Measurements from ENCODE around the gene CYP24A1. TPM values are rescaled to one million over a fixed set of nuclear protein-coding genes. Genes with fewer than 3 reads are reported as not detected.

CYP24A1 gene
- total RNA-seq, 1 donor from 2014 or later = not detected

DNA sequence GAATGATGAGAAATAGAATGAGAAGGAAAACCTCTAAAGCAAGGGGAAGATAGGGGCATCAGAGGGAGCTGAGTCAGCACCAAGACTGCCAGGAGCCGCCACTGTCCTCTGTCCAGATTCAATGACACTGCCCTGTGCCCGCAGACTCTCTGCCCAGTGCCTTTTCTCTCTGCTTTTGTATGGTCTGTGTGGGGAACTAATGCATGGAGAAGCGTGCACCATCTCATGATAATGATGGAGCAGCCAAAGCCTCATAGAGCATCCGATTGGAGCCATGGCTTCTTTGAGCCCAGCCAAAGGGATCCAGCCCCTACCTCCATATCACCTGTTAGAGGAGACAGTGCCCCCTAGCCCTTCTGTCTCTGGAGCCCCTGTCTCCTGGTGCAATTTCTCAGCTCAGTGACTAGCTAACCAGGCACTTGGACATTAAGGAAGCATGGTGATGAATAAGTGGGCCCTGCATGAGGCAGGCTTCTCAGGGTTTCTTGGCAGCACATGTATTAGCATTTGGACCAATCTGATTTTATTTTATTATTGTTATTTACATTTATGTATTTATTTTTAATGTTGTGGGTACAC lies 27.6 kb upstream of the CYP24A1 start:
- no peaks in the 10 kb centered on the region for H3K4me1 ChIP-seq
- H3K4me3 ChIP-seq = no peak overlapping the region
- intact Hi-C loops (cut with micrococcal nuclease) = no loop called here
- H3K27me3 ChIP-seq (ENCODE audit: low read depth) = no peaks in the 10 kb centered on the region
- no peaks in the 10 kb centered on the region for H3K9me3 ChIP-seq (replicated peaks)
- TF ChIP-seq, protein P1, sequence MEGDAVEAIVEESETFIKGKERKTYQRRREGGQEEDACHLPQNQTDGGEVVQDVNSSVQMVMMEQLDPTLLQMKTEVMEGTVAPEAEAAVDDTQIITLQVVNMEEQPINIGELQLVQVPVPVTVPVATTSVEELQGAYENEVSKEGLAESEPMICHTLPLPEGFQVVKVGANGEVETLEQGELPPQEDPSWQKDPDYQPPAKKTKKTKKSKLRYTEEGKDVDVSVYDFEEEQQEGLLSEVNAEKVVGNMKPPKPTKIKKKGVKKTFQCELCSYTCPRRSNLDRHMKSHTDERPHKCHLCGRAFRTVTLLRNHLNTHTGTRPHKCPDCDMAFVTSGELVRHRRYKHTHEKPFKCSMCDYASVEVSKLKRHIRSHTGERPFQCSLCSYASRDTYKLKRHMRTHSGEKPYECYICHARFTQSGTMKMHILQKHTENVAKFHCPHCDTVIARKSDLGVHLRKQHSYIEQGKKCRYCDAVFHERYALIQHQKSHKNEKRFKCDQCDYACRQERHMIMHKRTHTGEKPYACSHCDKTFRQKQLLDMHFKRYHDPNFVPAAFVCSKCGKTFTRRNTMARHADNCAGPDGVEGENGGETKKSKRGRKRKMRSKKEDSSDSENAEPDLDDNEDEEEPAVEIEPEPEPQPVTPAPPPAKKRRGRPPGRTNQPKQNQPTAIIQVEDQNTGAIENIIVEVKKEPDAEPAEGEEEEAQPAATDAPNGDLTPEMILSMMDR (IDR thresholded peaks at IDR 0.05; ENCODE audit: borderline replicate concordance) = no peak
- no peak overlapping the region for H3K27ac ChIP-seq (replicated peaks)
- no peaks in the 10 kb centered on the region for H3K36me3 ChIP-seq
- no peak for DNase-seq

DNA sequence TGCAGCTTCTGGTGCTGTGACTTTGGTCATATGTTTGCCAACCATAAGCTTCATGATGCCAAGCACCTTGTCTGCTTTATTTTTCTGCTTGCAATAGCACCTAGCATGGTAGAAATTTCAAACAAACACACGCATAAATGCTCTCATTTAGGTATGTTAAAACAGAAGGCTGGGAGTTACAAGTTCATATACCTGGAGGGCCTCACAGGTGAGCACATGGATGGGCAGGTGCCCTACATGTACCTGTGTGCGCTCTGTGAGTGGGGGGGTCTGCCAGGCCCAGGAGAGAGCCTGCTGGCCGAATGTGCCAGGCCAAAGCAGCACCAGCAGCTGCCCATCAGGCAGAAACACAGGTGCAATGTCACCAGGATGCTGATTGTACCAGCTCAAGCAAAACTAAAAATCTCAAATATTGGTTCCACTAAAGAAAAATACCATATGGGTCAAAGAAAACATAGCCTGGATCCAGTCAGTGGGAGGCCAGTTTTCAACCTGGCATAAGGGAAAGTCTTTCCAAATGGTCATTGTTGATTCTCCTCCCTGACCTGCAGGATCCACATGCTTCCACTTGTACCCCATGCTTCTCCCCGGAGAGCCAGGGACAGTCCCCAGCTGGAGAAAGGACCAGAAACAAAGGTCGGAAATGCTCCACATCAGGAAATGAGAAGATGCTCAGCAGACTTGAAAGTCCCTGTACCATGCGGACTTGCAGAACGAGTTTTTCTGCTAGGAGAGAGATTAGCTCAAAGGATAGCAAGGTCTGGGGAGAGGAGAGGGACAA lies 26.9 kb upstream of the CYP24A1 start:
- intact Hi-C loops (cut with micrococcal nuclease) = no loop called here
- DNase-seq = no peak
- Histone ChIP-seq H3K27me3 (ENCODE audit: low read depth) (peaks cover 5% of the 10 kb centered on the region), H3K4me1 (no peaks in the 10 kb centered on the region), H3K36me3 (no peaks in the 10 kb centered on the region), H3K9me3 (replicated peaks) (no peaks in the 10 kb centered on the region), H3K4me3 (no peak overlapping the region), H3K27ac (replicated peaks) (no peak overlapping the region)
- TF ChIP-seq, protein P1 (IDR thresholded peaks at IDR 0.05; ENCODE audit: borderline replicate concordance) = no peak

DNA sequence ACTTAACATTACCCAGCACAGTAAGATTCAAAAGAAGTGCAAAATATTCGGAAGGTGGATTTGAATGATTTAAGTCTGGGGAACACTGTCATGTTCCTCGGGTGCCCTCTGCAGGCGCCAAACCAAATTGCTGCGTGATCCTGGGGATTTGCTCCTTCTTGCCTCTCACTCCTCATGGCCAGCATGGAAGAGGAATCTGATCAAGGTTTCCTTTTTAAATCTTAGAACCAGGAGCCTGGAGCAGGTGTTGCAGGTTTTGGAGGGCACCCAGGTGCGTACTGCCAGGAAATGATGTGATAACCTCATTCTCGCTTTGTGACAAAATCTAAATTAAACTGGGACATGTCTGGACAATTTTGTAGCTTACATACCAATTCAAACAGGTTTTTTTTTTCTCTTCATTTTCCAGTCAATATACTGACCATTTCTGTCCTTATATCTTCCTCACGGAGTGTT lies 26.0 kb upstream of the CYP24A1 start:
- H3K4me3 ChIP-seq = no peak overlapping the region
- H3K9me3 ChIP-seq (replicated peaks) = no peaks in the 10 kb centered on the region
- DNase-seq = peak; percentile 55
- H3K36me3 ChIP-seq = no peaks in the 10 kb centered on the region
- H3K27me3 ChIP-seq (ENCODE audit: low read depth) = peaks cover 11% of the 10 kb centered on the region
- H3K27ac ChIP-seq (replicated peaks) = no peak overlapping the region
- TF ChIP-seq, protein P1 (IDR thresholded peaks at IDR 0.05; ENCODE audit: borderline replicate concordance) = peak; percentile 95
- H3K4me1 ChIP-seq = no peaks in the 10 kb centered on the region
- intact Hi-C loops (cut with micrococcal nuclease) = loop anchor here (2.0 kb wide), 1 partner anchor 103 kb away; no protein-coding TSS in a partner anchor

DNA sequence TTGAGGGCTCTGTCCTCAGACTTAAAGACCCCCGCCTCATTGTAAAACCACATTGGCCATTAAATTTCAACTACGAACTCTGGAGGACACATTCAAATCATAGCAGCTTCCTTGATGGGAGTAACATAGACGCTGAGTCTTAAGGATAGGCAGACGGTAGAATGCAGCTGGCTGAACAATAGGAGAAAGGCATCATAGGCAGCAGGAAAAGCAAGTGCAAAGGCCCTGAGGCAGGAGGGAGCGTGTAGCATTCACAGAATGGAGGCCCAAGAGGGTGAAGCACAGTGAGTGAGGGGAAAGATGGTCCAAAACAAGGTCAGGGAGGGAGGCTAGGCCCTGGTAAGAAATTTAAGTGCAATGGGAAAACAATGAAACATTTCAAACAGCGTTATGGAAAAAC lies 25.5 kb upstream of the CYP24A1 start:
- Histone ChIP-seq H3K4me1 (no peaks in the 10 kb centered on the region), H3K9me3 (replicated peaks) (no peaks in the 10 kb centered on the region), H3K27me3 (ENCODE audit: low read depth) (peaks cover 11% of the 10 kb centered on the region), H3K36me3 (no peaks in the 10 kb centered on the region), H3K4me3 (no peak overlapping the region), H3K27ac (replicated peaks) (no peak overlapping the region)
- TF ChIP-seq, protein P1 (IDR thresholded peaks at IDR 0.05; ENCODE audit: borderline replicate concordance) = no peak
- DNase-seq = no peak
- intact Hi-C loops (cut with micrococcal nuclease) = loop anchor here (2.0 kb wide), 1 partner anchor 102 kb away; no protein-coding TSS in a partner anchor

DNA sequence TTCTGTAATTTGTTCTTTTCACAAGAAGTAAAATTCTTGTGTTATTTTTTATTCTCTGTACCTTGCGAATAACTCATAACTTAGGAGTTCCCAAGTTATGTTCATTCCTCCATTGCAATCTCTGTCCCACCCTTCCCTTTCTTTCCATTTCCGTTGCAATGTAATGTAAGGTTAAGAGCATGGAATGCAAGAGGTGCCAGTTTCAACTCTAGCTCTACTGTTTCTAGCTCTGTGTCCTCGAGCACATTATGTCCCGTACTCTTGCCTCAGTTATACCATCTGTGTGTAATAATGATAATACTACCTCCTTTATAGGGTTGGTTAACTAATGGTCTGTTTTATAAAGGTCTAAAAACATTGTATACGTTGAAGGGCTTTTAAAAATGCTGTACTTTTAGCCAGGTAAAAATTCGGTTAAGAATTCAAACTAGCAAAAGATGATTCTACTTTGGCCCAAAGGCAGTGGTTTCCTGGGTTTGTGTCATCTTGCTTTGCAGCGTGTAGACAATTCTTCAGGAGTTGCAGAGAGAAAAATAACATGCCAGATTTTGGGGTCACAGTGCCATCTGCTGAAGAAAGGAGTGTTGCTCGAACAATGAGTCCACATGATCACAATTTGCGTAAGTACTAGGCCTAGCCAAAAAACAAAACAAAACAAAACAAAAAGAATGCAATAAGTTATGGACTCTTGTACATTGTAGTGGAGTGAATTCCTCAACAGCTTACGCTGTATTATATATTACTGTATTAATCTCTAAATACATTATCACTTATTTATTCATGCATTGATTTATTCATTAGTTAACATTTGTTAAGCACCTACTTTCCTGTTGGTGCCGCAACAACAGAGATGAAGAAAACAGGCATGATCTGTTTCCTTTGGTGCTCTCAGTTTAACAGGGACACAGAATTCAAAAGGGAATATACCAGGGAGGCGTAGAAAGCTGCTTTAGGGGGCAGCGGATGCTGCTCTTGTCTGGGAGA lies 24.1 kb upstream of the CYP24A1 start:
- H3K27me3 ChIP-seq (ENCODE audit: low read depth) = peaks cover 11% of the 10 kb centered on the region
- no peaks in the 10 kb centered on the region for H3K9me3 ChIP-seq (replicated peaks)
- H3K27ac ChIP-seq (replicated peaks) = no peak overlapping the region
- no peaks in the 10 kb centered on the region for H3K36me3 ChIP-seq
- no peak overlapping the region for H3K4me3 ChIP-seq
- TF ChIP-seq, protein P1 (IDR thresholded peaks at IDR 0.05; ENCODE audit: borderline replicate concordance) = no peak
- DNase-seq = no peak
- H3K4me1 ChIP-seq = no peaks in the 10 kb centered on the region
- intact Hi-C loops (cut with micrococcal nuclease) = loop anchor here (2.0 kb wide), 1 partner anchor 101 kb away; no protein-coding TSS in a partner anchor

Measured in left ventricle myocardium inferior (tissue), 1 donor.